Epithelial cell of proximal tubule (primary cell): ENCODE results near the gene MAPK12. TPM values are rescaled to one million over a fixed set of nuclear protein-coding genes. Genes with fewer than 3 reads are reported as not detected.
A peak's percentile ranks its signal among the peaks of the same experiment; 100 is the strongest.
"Not testable (repeated sequence)": the region's sequence is repeated elsewhere in the genome, so short reads cannot be mapped to it uniquely, and the experiment has no call there.

ENCODE experiments used
- DNase-seq: peaks from one replicate; pipeline ENCODE4 v3.0.0-alpha.2; 2011; ENCODE audit warnings: low read depth
- H3K4me3 ChIP-seq: 2 replicates; pipeline ENCODE4 v1.5.1; 2011; ENCODE audit warnings: low read depth, mild to moderate bottlenecking, low read length
- CTCF ChIP-seq: conservative IDR thresholded peaks from 2 replicates; pipeline ENCODE4 v1.5.1; 2012; ENCODE audit warnings: low read depth, mild to moderate bottlenecking, low read length
- total RNA-seq: library from RNA; depleted of rRNA; stranded (reverse); fragments of >200 nt; gene quantifications from 2 replicates; pipeline ENCODE4 v1.2.3, GENCODE V29; 2015

MAPK12 gene
- total RNA-seq, 1 donor from 2014 or later = 33.9 TPM

GRCh38 chr22:50275181-50276055 is 13.9 kb upstream of the MAPK12 start:
- TF ChIP-seq CTCF = no peak
- no peak for DNase-seq
- H3K4me3 ChIP-seq = no peak overlapping the region

DNA sequence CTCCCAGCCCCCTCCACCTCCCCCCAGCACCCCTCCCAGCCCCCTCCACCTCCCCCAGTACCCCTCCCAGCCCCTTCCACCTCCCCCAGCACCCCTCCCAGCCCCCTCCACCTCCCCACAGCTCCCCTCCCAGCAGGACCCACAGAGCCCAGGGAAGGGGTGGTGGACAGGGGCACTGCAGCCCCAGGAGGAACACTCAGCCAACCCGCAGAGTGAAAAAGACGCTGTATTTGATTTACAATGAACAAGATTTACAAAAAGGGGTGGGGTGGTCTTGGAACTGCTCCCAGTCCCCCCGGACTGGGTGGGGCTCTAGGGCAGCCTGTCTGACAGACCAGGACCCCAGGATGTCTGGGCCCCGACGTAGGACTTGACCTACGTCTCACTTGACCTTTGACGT is 13.3 kb upstream of the MAPK12 start:
- H3K4me3 ChIP-seq = no peak overlapping the region
- no peak for DNase-seq
- TF ChIP-seq CTCF = no peak

GRCh38 chr22:50274311-50274710 is 12.8 kb upstream of the MAPK12 start:
- DNase-seq = no peak
- TF ChIP-seq CTCF = peak; percentile 34

DNA sequence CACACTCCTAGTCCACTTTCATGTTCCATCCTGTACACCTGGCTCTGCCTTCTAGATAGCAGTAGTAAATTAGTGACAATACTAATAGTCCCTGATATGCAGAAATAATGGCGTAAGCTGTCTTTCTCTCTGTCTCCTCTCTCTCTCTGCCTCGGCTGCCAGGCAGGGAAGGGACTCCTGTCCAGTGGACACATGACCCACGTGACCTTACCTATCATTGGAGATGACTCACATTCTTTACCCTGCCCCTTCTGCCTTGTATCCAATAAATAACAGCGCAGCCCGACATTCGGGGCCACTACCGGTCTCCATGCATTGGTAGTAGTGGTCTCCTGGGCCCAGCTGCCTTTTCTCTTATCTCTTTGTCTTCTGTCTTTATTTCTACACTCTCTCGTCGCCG is 12.3 kb upstream of the MAPK12 start:
- not testable (repeated sequence) for H3K4me3 ChIP-seq, DNase-seq

More at GRCh38 chr22:50274311-50274710, 12.8 kb upstream of the MAPK12 start:
- H3K4me3 ChIP-seq = no peak overlapping the region

- not testable (repeated sequence) for H3K4me3 ChIP-seq, DNase-seq
Measured at GRCh38 chr22:50273352-50273751, 11.9 kb upstream of the MAPK12 start.

DNA sequence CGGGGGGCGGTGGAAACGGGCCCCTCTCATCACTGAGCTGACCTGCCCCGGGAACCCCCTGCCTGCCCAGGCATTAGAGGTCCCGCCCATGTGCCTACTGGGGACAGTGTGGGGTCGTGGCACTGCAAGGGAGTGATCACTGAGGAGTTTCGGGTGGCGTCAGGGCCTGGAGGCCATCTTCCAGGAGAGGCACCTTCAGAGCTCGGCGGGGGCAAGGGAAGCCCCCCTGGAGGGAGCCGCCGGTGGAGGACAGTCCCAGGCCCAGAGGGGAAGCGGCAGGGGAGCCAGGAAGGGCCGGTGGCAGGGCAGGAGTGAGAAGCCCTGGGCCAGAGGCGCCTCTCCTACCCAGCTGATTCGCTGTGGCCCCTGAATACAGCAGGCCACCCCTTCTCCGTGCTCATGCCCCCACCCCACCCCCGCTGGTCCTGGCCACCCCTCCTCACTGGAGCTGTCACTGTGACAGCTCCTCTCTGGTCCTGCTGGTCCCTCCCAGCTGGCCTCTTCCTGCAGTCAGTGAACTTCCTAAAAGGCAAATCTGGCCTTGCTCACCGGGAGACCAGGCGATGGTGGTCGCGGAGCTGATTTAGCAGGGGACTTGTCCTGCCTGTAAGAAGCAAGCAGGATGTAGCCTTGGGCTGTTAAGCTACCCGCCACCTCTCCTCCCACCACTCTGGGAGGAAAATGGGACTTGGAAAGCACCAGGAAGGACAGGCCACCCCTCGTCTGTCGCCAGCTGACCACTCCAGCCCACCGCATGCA is 10.7 kb upstream of the MAPK12 start:
- TF ChIP-seq CTCF = no peak
- H3K4me3 ChIP-seq = no peak overlapping the region
- no peak for DNase-seq

- peak overlapping the region; percentile 65 for H3K4me3 ChIP-seq
- no peak for DNase-seq
- TF ChIP-seq CTCF = peak; percentile 22
Measured at GRCh38 chr22:50271519-50271970, 10.1 kb upstream of the MAPK12 start.
